Measurements from ENCODE around the gene OSTF1. TPM values are rescaled to one million over a fixed set of nuclear protein-coding genes. Genes with fewer than 3 reads are reported as not detected.

The OSTF1 gene
- total RNA-seq, 8 experiments from 2014 or later = 4.2 to 22.3 (median 7.3) TPM

DNA sequence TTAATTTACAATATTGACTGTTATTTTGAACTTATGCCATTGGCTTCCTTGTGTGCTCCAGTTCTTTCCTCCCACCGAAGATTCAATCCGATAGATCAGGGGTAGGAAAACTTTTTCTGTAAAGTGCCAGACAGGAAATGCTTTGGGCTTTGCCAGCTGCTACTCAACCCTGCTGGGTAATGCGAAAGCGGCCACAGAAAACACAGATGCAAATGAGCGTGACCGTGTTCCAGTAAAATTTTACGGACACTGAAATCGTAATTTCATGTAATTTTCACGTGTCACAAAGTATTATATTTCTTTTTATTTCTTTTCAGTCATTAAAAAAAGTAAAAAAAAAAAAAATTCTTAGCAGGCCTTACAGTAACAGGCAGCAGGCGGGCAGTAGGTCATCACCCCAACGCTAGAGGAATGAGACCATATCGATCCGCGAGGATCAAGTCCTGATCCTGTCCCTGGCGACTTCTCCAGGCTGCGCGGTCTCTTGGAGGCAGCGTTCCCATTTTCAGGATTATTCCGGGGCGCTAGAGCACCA is 958 bp upstream of the OSTF1 start:
- peak in 2 of 8 experiments; percentile 3 to 4 for ATAC-seq (replicated peaks in 6 of 8)
- in situ Hi-C loops (cut with MboI; ENCODE audit: low pct_unique_long_range_greater_than_20kb in 2 of 9, low sequenced_read_pairs in 9 of 9, unreplicated experiment in 9 of 9) = no loop called here
- Histone ChIP-seq H3K27ac (peak overlapping the region in 1 of 2 donors; percentile 76), H3K4me3 (peak overlapping the region; percentile 62 to 93 (median 83)), H3K4me1 (replicated peaks in 1 of 2) (peaks cover 0 to 6% of the 10 kb centered on the region in 2 donors)
- WGBS, 10 experiments = 0 to 30% (median 10%) methylated on average over 5 to 14 of the region's 20 CpGs

DNA sequence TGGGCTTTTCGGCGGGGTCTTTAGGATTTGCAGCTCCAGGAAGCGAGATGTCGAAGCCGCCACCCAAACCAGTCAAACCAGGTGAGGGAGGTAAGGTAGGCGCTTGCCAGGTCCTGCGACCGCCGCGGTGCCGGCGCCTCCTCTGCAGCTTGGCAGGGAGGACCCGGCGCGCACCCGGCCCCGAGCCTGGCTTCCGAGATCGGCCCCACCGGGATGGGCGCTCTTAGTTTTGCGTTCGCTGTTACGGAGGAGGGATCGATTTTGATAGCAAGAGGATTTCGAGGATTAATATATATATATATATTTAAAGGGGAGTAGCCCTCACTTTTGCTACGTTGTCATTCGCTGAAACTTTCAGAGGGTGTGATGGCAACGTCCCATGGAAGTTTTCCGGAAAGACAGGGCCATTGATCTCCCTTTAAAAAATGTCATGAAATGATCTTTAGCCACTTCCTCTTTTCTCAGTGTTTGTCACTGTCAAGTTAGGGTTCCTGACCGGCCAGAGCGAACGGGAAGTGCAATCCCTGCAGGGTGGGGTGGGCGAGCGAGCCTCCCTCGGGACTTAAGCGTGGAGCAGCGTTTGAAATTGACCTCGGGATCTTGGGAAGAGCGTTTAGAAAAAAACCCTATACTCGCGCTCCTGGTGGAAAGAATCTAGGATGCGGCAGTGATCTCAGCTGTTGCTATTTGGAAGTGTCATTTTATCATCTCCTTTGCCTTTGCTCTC is 495 bp downstream of the OSTF1 start:
- H3K4me3 ChIP-seq = peak overlapping the region; percentile 62 to 93 (median 83)
- 0 to 3% (median 0%) methylated on average over 1 to 18 of the region's 43 CpGs for WGBS, 10 experiments
- in situ Hi-C loops (cut with MboI; ENCODE audit: low pct_unique_long_range_greater_than_20kb in 2 of 9, low sequenced_read_pairs in 9 of 9, unreplicated experiment in 9 of 9) = no loop called here
- peaks cover 0 to 6% of the 10 kb centered on the region in 2 donors for H3K4me1 ChIP-seq (replicated peaks in 1 of 2)
- peak; percentile 11 to 48 (median 38) for ATAC-seq (replicated peaks in 6 of 8)
- peak overlapping the region; percentile 20 to 31 for H3K27ac ChIP-seq

DNA sequence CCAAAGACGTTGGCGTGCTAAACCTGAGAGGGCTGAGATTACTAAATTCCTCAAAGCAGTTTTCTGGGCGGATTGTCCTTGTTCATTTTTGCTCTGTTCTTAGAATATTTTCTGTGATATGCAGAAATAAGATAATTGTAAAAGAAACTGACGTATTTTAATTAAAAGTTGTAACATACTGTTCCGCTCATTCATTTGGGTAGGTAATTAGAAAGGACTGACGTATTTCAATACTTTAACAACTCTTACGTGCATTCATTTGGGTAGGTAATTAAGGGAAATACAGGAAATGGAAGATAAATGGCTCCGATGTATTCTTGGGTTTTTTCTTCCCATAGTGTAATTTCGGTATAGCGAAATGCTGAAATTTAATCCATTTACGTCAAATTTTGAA is 1.1 kb downstream of the OSTF1 start:
- in situ Hi-C loops (cut with MboI; ENCODE audit: low pct_unique_long_range_greater_than_20kb in 2 of 9, low sequenced_read_pairs in 9 of 9, unreplicated experiment in 9 of 9) = no loop called here
- no peak overlapping the region for H3K27ac ChIP-seq
- no peak for ATAC-seq (replicated peaks in 6 of 8)
- 3 to 58% (median 29%) methylated on average over 3 to 11 of the region's 11 CpGs; no CpG with 5 or more reads in 1 of the 10 experiments for WGBS, 10 experiments
- peaks cover 0 to 1% of the 10 kb centered on the region in 2 donors for H3K4me1 ChIP-seq (replicated peaks in 1 of 2)
- peak overlapping the region; percentile 62 to 93 (median 83) for H3K4me3 ChIP-seq

DNA sequence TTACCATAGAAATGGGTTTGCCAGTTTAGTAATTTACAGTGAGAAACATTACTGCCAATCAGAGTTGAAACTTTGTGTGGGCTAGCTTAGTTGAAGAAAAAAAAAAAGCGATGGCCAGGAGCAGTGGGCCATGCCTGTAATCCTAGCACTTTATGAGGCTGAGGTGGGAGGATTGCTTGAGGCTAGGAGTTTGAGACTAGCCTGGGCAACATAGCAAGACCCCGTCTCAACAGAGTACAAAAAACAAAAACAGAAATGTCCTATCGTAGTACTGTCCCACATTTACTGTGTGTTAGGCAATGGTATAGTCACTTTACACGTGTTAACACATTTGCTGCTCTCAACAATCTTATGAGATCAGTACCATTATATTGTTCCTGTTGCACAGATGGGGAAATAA is 2.3 kb downstream of the OSTF1 start:
- ATAC-seq (replicated peaks in 6 of 8) = no peak
- no peaks in the 10 kb centered on the region for H3K4me1 ChIP-seq (replicated peaks in 1 of 2)

DNA sequence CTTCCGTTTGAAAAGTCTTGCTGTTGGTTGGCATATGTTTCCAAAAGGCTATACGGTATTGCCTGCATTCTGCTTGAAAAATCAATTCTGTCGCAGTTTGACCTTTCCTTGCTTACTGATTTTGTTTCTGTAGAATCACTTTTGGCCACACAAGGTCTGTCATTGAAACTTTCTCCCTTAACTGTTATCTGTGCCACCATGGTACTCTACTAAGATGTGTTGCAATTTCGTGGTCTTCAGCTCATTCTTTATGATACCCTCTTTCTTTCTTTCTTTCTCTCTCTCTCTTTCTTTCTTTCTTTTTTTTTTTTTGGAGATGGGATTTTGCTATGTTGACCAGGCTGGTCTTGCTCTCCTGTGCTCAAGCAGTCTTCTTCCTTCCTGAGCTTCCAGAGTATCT is 4.5 kb downstream of the OSTF1 start:
- in situ Hi-C loops (cut with MboI; ENCODE audit: low pct_unique_long_range_greater_than_20kb in 2 of 9, low sequenced_read_pairs in 9 of 9, unreplicated experiment in 9 of 9) = no loop called here

More for the DNA sequence above, 2.3 kb downstream of the OSTF1 start:
- WGBS, 10 experiments = 6 to 100% (median 92%) methylated on average over 1 to 3 of the region's 4 CpGs; no CpG with 5 or more reads in 1 of the 10 experiments
- Histone ChIP-seq H3K27ac (no peak overlapping the region), H3K4me3 (no peak overlapping the region)
- in situ Hi-C loops (cut with MboI; ENCODE audit: low pct_unique_long_range_greater_than_20kb in 2 of 9, low sequenced_read_pairs in 9 of 9, unreplicated experiment in 9 of 9) = no loop called here

DNA sequence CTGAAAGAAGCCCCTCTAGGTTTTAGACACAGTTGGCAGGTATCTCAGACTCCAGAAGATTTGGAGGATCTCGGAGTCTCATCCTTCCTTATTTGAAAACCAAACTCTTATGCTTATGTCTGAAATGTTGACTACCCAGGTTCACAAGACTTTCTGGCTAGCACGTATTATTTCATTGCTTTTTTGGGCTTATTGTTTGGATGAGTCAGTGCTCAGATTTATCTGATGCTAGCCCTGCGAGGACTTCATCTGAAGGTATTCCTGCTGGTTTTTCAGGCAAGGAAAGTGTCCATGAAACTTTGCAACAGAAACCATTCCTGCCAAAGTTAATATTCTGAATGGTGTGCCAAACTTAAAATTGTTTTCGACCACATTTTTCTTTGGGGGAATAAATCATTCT is 8.5 kb downstream of the OSTF1 start:
- Histone ChIP-seq H3K4me1 (replicated peaks in 1 of 2) (no peaks in the 10 kb centered on the region), H3K27ac (no peak overlapping the region), H3K4me3 (no peak overlapping the region)
- in situ Hi-C loops (cut with MboI; ENCODE audit: low pct_unique_long_range_greater_than_20kb in 2 of 9, low sequenced_read_pairs in 9 of 9, unreplicated experiment in 9 of 9) = no loop called here
- 20 to 100% (median 80%) methylated on average over 1 to 4 of the region's 4 CpGs; no CpG with 5 or more reads in 1 of the 10 experiments for WGBS, 10 experiments
- no peak for ATAC-seq (replicated peaks in 6 of 8)

More for the DNA sequence above, 4.5 kb downstream of the OSTF1 start:
- Histone ChIP-seq H3K4me1 (replicated peaks in 1 of 2) (no peaks in the 10 kb centered on the region), H3K27ac (no peak overlapping the region), H3K4me3 (no peak overlapping the region)
- 69 to 95% (median 80%) methylated on average over 3 to 4 of the region's 4 CpGs for WGBS, 10 experiments
- ATAC-seq (replicated peaks in 6 of 8) = no peak

DNA sequence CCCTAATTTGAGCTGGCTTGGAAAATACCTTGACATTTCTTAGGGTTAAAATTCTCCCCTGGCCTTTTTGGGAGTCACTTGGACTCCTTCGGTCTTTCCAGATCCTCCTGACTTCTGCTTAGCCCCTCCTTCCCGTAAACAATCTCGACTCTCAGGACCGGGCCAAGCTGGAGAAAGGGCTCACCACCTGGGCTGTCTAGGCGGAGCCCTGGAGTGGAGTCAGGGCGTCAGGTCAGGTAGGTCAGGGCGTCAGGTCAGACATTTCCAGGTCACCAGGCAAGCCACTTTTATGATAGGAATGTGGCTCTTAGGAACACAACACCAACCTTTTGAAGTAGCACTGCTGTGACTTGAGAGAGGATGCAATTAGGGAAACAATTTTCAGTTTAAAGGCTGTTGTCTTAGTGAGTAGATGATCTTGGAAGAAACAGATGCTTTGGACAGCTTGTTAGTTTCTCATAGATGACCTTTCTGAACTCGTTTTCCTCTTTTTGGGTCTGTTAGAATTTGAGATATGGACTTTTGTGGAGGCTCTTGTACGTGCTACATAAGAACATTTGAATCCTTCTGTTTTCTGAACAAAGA is 12.8 kb downstream of the OSTF1 start:
- Histone ChIP-seq H3K4me1 (replicated peaks in 1 of 2) (no peaks in the 10 kb centered on the region), H3K4me3 (no peak overlapping the region), H3K27ac (no peak overlapping the region)
- in situ Hi-C loops (cut with MboI; ENCODE audit: low pct_unique_long_range_greater_than_20kb in 2 of 9, low sequenced_read_pairs in 9 of 9, unreplicated experiment in 9 of 9) = no loop called here
- WGBS, 10 experiments = 29 to 91% (median 70%) methylated on average over 1 to 9 of the region's 9 CpGs; no CpG with 5 or more reads in 1 of the 10 experiments
- ATAC-seq (replicated peaks in 6 of 8) = no peak

DNA sequence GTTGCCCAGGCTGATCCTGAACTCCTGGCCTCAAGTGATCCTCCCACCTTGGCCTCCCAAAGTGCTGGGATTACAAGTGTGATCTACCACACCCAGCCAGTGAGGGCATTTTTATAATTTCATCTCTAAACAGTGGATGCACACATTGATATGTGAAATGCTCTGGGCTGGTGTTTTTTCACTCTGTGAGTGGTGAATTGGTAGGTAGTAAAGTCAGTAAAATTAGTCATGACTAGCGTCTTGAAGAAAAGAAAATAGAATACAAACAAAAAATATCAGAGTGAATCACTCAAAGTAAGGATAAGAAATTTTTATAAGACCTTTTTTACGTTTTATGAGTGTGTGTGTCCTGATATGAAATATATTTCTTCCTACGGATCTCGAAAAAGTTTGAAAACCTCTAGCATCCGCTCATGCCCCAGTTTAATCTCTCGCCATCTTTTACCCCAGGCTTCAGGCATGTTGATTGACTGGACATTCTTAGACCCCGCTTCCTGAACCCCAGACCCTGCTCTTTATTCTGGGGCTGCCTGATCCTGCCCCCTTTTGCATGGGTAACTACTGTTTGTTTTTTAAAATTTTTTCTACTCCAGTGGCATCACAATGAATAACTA is 14.0 kb downstream of the OSTF1 start:
- no peaks in the 10 kb centered on the region for H3K4me1 ChIP-seq (replicated peaks in 1 of 2)

DNA sequence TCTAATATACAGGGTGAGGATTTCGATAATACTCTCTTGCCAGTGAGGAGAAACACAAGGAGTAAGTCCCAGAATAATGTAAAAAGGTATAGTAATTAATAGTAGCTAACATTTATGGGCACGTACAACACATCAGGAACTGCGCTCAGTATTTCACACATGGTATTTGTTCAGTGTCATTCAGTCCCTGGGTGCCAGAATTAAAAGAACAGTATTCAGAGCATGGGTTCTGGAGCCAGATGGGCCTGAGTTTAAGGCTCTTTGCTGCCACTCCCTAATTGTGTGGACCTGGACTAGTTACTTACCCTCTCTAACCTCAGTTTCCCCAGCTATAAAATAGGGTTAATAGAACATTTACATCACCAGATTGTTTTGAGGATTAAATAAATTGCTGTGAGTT is 16.3 kb downstream of the OSTF1 start:
- Histone ChIP-seq H3K27ac (no peak overlapping the region), H3K4me1 (replicated peaks in 1 of 2) (no peaks in the 10 kb centered on the region)
- in situ Hi-C loops (cut with MboI; ENCODE audit: low pct_unique_long_range_greater_than_20kb in 2 of 9, low sequenced_read_pairs in 9 of 9, unreplicated experiment in 9 of 9) = no loop called here

More for the DNA sequence above, 14.0 kb downstream of the OSTF1 start:
- H3K27ac ChIP-seq = no peak overlapping the region
- WGBS, 10 experiments = 66 to 100% (median 92%) methylated on average over 1 to 7 of the region's 7 CpGs; no CpG with 5 or more reads in 1 of the 10 experiments
- no peak overlapping the region for H3K4me3 ChIP-seq
- ATAC-seq (replicated peaks in 6 of 8) = no peak
- in situ Hi-C loops (cut with MboI; ENCODE audit: low pct_unique_long_range_greater_than_20kb in 2 of 9, low sequenced_read_pairs in 9 of 9, unreplicated experiment in 9 of 9) = no loop called here

DNA sequence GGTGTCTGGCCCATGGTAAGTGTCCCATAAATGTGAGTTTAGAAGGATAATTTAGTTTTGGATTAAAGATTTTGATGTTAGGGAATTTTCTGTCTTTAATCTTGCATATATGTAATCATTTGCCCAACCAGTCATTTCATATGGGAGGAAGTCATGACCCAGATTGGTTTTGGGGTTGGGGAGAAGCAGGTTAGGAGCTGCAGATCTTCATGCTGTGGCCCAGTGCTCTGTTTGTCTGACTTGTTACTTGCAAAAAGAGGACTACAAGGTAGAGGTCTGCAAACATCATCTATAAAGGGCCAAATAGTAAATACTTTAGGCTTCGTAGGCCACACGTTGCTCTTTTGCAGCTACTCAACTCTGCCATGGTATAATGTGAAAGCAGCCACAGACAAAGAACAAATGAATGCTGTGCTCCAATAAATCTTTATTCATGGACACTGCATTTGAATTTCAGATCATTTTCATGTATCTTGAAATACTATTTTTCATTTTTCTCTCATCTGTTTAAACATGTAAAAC is 16.8 kb downstream of the OSTF1 start:
- in situ Hi-C loops (cut with MboI; ENCODE audit: low pct_unique_long_range_greater_than_20kb in 2 of 9, low sequenced_read_pairs in 9 of 9, unreplicated experiment in 9 of 9) = no loop called here
- no peak for ATAC-seq (replicated peaks in 6 of 8)
- Histone ChIP-seq H3K4me1 (replicated peaks in 1 of 2) (no peaks in the 10 kb centered on the region), H3K27ac (no peak overlapping the region), H3K4me3 (no peak overlapping the region)
- 20 to 100% (median 86%) methylated on average over 1 to 2 of the region's 2 CpGs; no CpG with 5 or more reads in 1 of the 10 experiments for WGBS, 10 experiments

More for the DNA sequence above, 16.3 kb downstream of the OSTF1 start:
- 37 to 94% (median 76%) methylated on average over 1 to 3 of the region's 3 CpGs for WGBS, 10 experiments
- H3K4me3 ChIP-seq = no peak overlapping the region
- no peak for ATAC-seq (replicated peaks in 6 of 8)

DNA sequence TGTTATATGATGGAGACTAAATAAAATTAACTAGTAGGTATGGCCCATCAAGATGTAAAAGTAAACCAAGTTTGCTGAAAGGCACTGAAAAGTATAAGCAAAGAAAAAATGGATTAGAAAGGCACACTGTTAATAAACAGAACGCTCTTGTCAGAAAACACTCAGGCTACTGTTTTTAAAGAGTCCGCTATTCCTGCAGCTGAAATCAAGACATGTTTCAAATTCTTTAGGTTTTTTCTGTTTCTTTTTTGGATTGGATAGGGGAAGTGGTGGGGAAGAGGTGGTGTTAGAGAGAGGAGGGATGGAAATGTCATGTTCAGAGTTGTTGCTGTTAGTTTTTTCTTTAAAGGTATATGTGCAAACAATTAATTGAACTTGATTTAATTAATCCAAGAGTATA is 17.5 kb downstream of the OSTF1 start:
- 50 to 100% (median 80%) methylated on average over 1 to 2 of the region's 2 CpGs; no CpG with 5 or more reads in 1 of the 10 experiments for WGBS, 10 experiments
- Histone ChIP-seq H3K4me1 (replicated peaks in 1 of 2) (no peaks in the 10 kb centered on the region), H3K4me3 (no peak overlapping the region), H3K27ac (no peak overlapping the region)
- no peak for ATAC-seq (replicated peaks in 6 of 8)
- in situ Hi-C loops (cut with MboI; ENCODE audit: low pct_unique_long_range_greater_than_20kb in 2 of 9, low sequenced_read_pairs in 9 of 9, unreplicated experiment in 9 of 9) = no loop called here

DNA sequence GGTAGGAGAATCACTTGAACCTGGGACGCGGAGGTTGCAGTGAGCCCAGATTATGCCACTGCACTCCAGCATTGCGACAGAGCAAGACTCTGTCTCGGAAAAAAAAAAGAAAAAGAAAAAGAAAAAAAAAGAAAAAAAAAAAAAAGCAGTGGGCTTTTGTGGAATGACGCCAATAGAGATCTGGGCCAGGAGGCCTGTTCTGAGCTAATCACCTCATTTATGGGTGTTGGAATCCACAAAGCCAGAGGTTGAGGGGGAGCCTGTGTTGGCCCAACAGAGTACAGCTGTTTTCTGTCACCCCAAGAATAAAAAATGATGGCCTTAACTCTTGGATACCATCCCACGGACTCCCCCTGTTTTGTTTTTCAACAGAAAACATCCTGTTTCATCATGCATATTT is 18.5 kb downstream of the OSTF1 start:
- in situ Hi-C loops (cut with MboI; ENCODE audit: low pct_unique_long_range_greater_than_20kb in 2 of 9, low sequenced_read_pairs in 9 of 9, unreplicated experiment in 9 of 9) = no loop called here
- no peak overlapping the region for H3K4me3 ChIP-seq
- no peaks in the 10 kb centered on the region for H3K4me1 ChIP-seq (replicated peaks in 1 of 2)
- H3K27ac ChIP-seq = no peak overlapping the region
- WGBS, 10 experiments = 69 to 100% (median 89%) methylated on average over 1 to 6 of the region's 6 CpGs; no CpG with 5 or more reads in 1 of the 10 experiments
- no peak for ATAC-seq (replicated peaks in 6 of 8)

DNA sequence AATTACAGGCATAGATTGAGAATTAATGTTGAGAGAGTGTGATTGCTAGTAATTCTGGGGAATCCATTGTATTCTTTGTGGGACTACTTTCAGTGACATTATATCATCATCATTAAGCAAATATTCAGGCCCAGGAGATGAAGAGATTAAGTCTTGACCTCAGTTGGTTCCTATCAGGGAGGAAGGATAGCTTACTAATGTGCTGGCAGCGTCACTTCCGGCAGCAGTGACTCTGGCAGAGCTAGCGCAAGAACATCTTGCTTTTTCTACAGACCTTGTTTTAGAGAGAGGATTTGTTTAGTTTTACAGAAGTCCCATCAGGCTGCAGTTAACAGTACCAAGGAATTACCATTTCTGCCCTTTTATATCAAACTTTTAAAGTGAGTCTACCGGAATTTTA is 20.3 kb downstream of the OSTF1 start:
- no peak for ATAC-seq (replicated peaks in 6 of 8)
- Histone ChIP-seq H3K4me3 (no peak overlapping the region), H3K4me1 (replicated peaks in 1 of 2) (no peaks in the 10 kb centered on the region), H3K27ac (no peak overlapping the region)
- in situ Hi-C loops (cut with MboI; ENCODE audit: low pct_unique_long_range_greater_than_20kb in 2 of 9, low sequenced_read_pairs in 9 of 9, unreplicated experiment in 9 of 9) = no loop called here
- WGBS, 10 experiments = 36 to 100% (median 86%) methylated on average over 1 to 4 of the region's 4 CpGs; no CpG with 5 or more reads in 2 of the 10 experiments
